K562 (cell line): ENCODE results near the gene PSMB11. TPM values are rescaled to one million over a fixed set of nuclear protein-coding genes. Genes with fewer than 3 reads are reported as not detected.
A peak's percentile ranks its signal among the peaks of the same experiment; 100 is the strongest.

Experiments
- ESRRA ChIP-seq: fragments of 450-650 bp; IDR thresholded peaks from 2 replicates; pipeline ENCODE4 v1.6.1; 2014; ENCODE audit warnings: low read depth, mild to moderate bottlenecking, moderate library complexity, borderline replicate concordance
- HBP1 ChIP-seq: fragments of 450-650 bp; formaldehyde crosslinking; IDR thresholded peaks from 2 replicates; pipeline ENCODE4 v1.4.0; 2022; ENCODE audit warnings: missing genetic modification characterization
- HEY1 ChIP-seq: fragments of 250-450 bp; sonication (Bioruptor Pico); IDR thresholded peaks from 2 replicates; pipeline ENCODE4 v1.5.0; 2020; ENCODE audit warnings: mild to moderate bottlenecking, moderate library complexity, borderline replicate concordance
- HOXB6 ChIP-seq: fragments of 250-450 bp; sonication (Bioruptor Pico); IDR thresholded peaks from 2 replicates; pipeline ENCODE4 v1.5.1; 2022; ENCODE audit warnings: mild to moderate bottlenecking, borderline replicate concordance
- MTA2 ChIP-seq: fragments of 450-650 bp; IDR thresholded peaks from 2 replicates; pipeline ENCODE4 v1.6.1; 2016; ENCODE audit warnings: low read depth
- PCBP2 ChIP-seq: fragments of 200-400 bp; formaldehyde crosslinking; IDR thresholded peaks from 2 replicates; pipeline ENCODE4 v1.6.1; 2018; ENCODE audit warnings: low read length, low read depth, mild to moderate bottlenecking, moderate library complexity; ENCODE audit not compliant: poor library complexity, severe bottlenecking
- POLR2AphosphoS5 ChIP-seq: IDR thresholded peaks from 2 replicates; pipeline ENCODE4 v1.6.1; 2011; ENCODE audit warnings: mild to moderate bottlenecking, low read depth, low read length, moderate library complexity; ENCODE audit not compliant: control insufficient read depth, insufficient read depth
- PTBP1 ChIP-seq: fragments of 200-400 bp; formaldehyde crosslinking; IDR thresholded peaks from 2 replicates; pipeline ENCODE4 v1.6.1; 2017; ENCODE audit warnings: low read depth, low read length
- SETDB1 ChIP-seq: IDR thresholded peaks from one replicate; pipeline ENCODE4 v1.6.1; 2012; ENCODE audit warnings: low read length, control low read depth, inconsistent platforms
- SMARCB1 ChIP-seq: IDR thresholded peaks from 2 replicates; pipeline ENCODE4 v1.6.1; 2011; ENCODE audit warnings: improper control_type of control experiment, low read depth; ENCODE audit not compliant: insufficient read length
- SREBF1 ChIP-seq: fragments of 150-350 bp; IDR thresholded peaks from 2 replicates; pipeline ENCODE4 v1.6.1; 2014; ENCODE audit warnings: antibody characterized with exemption, low read depth, low read length, borderline replicate concordance
- TFE3 ChIP-seq: fragments of 450-650 bp; formaldehyde crosslinking; IDR thresholded peaks from 2 replicates; pipeline ENCODE4 v1.4.0; 2020; ENCODE audit warnings: mild to moderate bottlenecking, mixed read lengths
- ZKSCAN8 ChIP-seq: fragments of 200-800 bp; sonication (Bioruptor generic); IDR thresholded peaks from 2 replicates; pipeline ENCODE4 v1.6.1; 2016; ENCODE audit warnings: missing genetic modification characterization, missing compliant biosample characterization
- ZNF639 ChIP-seq, 2 experiments: fragments of 200-800 bp in 1 of 2; sonication (Bioruptor generic) in 1 of 2; sonication (generic) in 1 of 2; formaldehyde crosslinking in 1 of 2; IDR thresholded peaks in 1 of 2; conservative IDR thresholded peaks in 1 of 2; 2 replicates each; pipeline versions ENCODE4 v1.5.0 to v1.6.1; 2016 to 2020; ENCODE audit warnings: missing compliant biosample characterization in 1 of 2, missing genetic modification characterization in 1 of 2, missing genetic modification reagents in 1 of 2
- polyA plus RNA-seq, 8 experiments: library from polyadenylated mRNA; depleted of rRNA in 4 of 8; stranded (reverse) in 5 of 8; unstranded in 3 of 8; fragments of >200 nt; fragmentation: Nextera tagmentation in 2 of 8; fragmentation: Illumina TruSeq in 1 of 8; extraction: Ambion mirVana in 2 of 8; extraction: Trizol in 1 of 8; gene quantifications; 2 replicates each; pipeline versions ENCODE4 v1.2.1 to v1.2.3, GENCODE V29; 2011 to 2014; ENCODE audit warnings: inconsistent platforms in 1 of 8, missing spikeins in 1 of 8
- total RNA-seq, 7 experiments: library from RNA; depleted of rRNA in 6 of 7; stranded (reverse); fragments of >200 nt in 6 of 7; fragmentation: Illumina TruSeq in 2 of 7; extraction: Trizol in 2 of 7; gene quantifications; 2 replicates each; pipeline versions ENCODE4 v1.2.1 to v1.2.3, GENCODE V29; 2011 to 2021; ENCODE audit warnings: low replicate concordance in 1 of 7
- TF ChIP-seq, protein P1 (sequence below): fragments of 250-450 bp; sonication (Bioruptor Pico); IDR thresholded peaks from 2 replicates; pipeline ENCODE4 v1.5.0; 2021; ENCODE audit warnings: mild to moderate bottlenecking, borderline replicate concordance
- TF ChIP-seq, protein P2 (sequence below): IDR thresholded peaks from 2 replicates; pipeline ENCODE4 v1.6.1; 2011; ENCODE audit warnings: borderline replicate concordance, low read depth, mild to moderate bottlenecking, moderate library complexity, low read length; ENCODE audit not compliant: insufficient read depth, poor library complexity, severe bottlenecking

PSMB11 gene
- total and polyA plus RNA-seq, 9 of the 15 experiments (the other 6 are each of a cell fraction or from before 2014, with no cell fraction given): not detected

DNA sequence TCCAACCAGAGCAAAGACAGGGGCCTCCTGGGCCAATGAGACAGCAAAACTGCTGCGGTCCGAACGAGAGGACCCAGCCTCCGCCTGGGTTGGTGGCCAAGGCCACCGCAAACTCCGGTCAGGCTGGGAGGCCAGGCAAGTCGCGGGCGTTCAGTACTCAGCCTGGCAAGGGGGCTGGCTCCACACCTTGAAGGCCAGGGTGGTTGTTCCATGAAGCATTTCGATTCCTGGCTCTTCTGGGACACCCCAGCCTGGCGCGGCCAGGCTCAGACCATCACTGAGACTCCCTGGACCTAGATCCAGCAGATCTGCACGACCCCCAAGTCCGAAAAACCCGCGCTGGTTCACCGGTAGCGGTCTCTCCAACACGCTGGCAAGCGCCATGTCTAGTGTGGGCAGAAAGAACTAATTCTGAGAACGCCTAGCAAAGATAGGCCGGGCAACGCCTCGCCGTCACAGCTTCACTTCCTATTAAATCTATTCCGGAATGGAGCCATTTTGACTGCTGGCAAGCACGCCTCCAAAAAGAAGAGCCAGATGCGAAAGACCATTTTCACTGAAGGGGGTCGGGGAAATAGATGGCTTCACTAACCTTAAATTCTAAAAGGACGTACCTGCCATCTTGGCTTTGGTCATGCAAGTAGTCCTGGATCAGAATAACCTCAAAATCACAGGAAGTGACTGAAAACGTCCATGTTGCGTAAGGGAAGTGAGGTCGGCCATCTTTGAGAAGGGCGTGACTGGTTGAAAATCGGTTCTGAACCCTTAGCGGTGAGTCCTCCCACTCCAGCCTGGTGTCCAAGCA lies 7.3 kb upstream of the PSMB11 start, which contains the start of gene PSMB5 (continued):
- no peak for TF ChIP-seq TFE3 (CRISPR knock-in tag)
- no peak for TF ChIP-seq HEY1 (CRISPR knock-in tag)
- no peak for TF ChIP-seq SETDB1
- no peak for TF ChIP-seq SMARCB1
- TF ChIP-seq HBP1 (CRISPR knock-in tag): no peak
- TF ChIP-seq, protein P1, sequence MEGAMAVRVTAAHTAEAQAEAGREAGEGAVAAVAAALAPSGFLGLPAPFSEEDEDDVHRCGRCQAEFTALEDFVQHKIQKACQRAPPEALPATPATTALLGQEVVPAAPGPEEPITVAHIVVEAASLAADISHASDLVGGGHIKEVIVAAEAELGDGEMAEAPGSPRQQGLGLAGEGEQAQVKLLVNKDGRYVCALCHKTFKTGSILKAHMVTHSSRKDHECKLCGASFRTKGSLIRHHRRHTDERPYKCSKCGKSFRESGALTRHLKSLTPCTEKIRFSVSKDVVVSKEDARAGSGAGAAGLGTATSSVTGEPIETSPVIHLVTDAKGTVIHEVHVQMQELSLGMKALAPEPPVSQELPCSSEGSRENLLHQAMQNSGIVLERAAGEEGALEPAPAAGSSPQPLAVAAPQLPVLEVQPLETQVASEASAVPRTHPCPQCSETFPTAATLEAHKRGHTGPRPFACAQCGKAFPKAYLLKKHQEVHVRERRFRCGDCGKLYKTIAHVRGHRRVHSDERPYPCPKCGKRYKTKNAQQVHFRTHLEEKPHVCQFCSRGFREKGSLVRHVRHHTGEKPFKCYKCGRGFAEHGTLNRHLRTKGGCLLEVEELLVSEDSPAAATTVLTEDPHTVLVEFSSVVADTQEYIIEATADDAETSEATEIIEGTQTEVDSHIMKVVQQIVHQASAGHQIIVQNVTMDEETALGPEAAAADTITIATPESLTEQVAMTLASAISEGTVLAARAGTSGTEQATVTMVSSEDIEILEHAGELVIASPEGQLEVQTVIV (CRISPR knock-in tag): no peak
- TF ChIP-seq, protein P2, sequence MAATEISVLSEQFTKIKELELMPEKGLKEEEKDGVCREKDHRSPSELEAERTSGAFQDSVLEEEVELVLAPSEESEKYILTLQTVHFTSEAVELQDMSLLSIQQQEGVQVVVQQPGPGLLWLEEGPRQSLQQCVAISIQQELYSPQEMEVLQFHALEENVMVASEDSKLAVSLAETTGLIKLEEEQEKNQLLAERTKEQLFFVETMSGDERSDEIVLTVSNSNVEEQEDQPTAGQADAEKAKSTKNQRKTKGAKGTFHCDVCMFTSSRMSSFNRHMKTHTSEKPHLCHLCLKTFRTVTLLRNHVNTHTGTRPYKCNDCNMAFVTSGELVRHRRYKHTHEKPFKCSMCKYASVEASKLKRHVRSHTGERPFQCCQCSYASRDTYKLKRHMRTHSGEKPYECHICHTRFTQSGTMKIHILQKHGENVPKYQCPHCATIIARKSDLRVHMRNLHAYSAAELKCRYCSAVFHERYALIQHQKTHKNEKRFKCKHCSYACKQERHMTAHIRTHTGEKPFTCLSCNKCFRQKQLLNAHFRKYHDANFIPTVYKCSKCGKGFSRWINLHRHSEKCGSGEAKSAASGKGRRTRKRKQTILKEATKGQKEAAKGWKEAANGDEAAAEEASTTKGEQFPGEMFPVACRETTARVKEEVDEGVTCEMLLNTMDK: peak; percentile 4
- peak; percentile 77; the same call in 1 of the 2 replicates for TF ChIP-seq POLR2AphosphoS5
- TF ChIP-seq SREBF1: no peak
- TF ChIP-seq ZKSCAN8 (CRISPR knock-in tag): no peak
- TF ChIP-seq ESRRA: peak; percentile 45; the same call in 1 of the 2 replicates
- TF ChIP-seq ZNF639 (CRISPR knock-in tag; conservative IDR thresholded peaks at IDR 0.05 in 1 of 2, IDR thresholded peaks at IDR 0.05 in 1 of 2): peak in 1 of 2 experiments; percentile 88; a peak in 2 of 4 replicates
- no peak for TF ChIP-seq PCBP2
- no peak for TF ChIP-seq HOXB6 (CRISPR knock-in tag)
- TF ChIP-seq MTA2: no peak
- TF ChIP-seq PTBP1: no peak
